ENCODE results near the gene SYNGR3. TPM values are rescaled to one million over a fixed set of nuclear protein-coding genes. Genes with fewer than 3 reads are reported as not detected.

SYNGR3 gene
- total RNA-seq, 1 donor from 2014 or later, result 23.2 TPM

DNA sequence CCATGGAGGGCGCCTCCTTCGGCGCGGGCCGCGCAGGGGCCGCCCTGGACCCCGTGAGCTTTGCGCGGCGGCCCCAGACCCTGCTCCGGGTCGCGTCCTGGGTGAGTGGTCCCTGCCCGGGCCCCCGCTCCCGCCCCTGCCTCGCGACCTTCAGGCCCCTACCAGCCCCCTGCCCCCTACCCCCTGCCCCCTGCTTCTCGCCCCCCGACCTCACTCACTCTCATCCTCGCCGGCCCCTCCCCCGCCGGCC lies 256 bp downstream of the SYNGR3 start:
- intact Hi-C loops (cut with micrococcal nuclease), result loop anchor here (5.0 to 10.0 kb wide), 2 partner anchors 232 to 545 kb away; partner anchors contain the start of genes CEMP1, E4F1 and PDPK1

- intact Hi-C loops (cut with micrococcal nuclease), result loop anchor here (1.0 to 10.0 kb wide), 3 partner anchors 47 to 544 kb away; partner anchors contain the start of genes CEMP1, E4F1, MSRB1 and PDPK1
These were observed 773 bp downstream of the SYNGR3 start for GRCh38 chr16:1990351-1991134.

DNA sequence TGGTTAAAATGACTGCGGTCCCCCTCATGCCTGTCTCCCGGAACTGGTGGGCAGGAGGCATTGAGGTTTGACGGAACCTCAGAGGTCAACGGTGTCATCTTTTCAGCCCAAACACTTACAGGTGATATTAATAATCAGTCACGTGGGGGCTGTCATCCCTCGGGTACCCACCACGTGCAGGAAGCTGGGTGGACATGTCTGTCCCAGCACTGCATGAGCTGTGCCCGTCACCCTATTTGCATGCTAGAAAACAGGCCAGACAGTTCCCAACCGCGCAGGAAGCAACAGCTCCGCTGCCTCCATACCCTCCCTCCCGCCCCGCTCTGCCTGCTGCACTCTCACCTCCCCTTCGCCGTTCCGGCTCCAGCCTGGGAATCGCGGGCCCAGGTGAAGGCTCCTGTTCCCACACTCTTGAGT lies 1.4 kb downstream of the SYNGR3 start:
- intact Hi-C loops (cut with micrococcal nuclease), result loop anchor here (1.0 to 10.0 kb wide), 3 partner anchors 48 to 544 kb away; partner anchors contain the start of genes CEMP1, E4F1, MSRB1 and PDPK1

DNA sequence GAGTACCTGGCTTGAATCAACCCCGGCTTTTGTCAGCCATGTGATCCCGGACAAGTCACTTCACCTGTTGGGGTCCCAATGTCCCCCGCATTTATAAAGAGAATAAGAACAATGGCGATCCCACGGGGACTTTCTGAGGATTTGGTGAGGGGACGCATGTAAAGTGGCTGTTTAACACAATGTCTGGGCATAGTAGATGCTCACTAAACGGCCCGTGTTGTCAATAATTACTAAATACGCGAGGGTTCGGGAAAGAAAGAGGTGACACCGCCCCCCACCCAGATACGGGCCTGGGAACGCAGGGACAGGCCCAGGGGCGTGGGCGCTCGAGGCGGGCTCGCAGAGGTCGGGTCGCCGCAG lies 1.8 kb downstream of the SYNGR3 start:
- intact Hi-C loops (cut with micrococcal nuclease), result loop anchor here (1.0 to 10.0 kb wide), 3 partner anchors 48 to 543 kb away; partner anchors contain the start of genes CEMP1, E4F1, MSRB1 and PDPK1

GRCh38 chr16:1991948-1992703 lies 2.4 kb downstream of the SYNGR3 start:
- intact Hi-C loops (cut with micrococcal nuclease), result loop anchor here (1.0 to 10.0 kb wide), 8 partner anchors 8 to 543 kb away; partner anchors contain the start of genes CEMP1, E4F1, GFER and MLST8

DNA sequence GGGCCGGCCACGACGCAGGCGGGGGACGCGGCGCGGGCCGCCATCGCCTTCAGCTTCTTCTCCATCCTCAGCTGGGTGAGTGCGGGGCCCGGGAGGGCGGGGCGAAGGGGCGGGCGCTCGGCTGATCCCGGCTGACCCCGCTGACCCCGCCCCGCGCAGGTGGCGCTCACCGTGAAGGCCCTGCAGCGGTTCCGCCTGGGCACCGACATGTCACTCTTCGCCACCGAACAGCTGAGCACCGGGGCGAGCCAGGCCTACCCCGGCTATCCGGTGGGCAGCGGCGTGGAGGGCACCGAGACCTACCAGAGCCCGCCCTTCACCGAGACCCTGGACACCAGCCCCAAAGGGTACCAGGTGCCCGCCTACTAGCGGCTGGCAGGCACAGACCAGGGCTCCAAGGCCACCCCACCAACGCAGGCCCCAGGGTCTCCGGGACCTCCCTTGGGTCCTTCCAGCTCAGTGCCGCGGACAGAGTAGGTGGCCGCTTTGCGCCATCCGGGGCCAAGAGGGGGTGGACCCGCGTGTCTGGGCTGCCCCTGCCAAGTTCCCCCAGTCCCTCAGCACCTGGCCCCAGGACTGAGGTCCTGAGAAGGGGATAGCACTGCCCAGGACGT lies 3.0 kb downstream of the SYNGR3 start:
- intact Hi-C loops (cut with micrococcal nuclease), result loop anchor here (1.0 to 10.0 kb wide), 7 partner anchors 9 to 542 kb away; partner anchors contain the start of genes CEMP1, E4F1, GFER and MLST8

DNA sequence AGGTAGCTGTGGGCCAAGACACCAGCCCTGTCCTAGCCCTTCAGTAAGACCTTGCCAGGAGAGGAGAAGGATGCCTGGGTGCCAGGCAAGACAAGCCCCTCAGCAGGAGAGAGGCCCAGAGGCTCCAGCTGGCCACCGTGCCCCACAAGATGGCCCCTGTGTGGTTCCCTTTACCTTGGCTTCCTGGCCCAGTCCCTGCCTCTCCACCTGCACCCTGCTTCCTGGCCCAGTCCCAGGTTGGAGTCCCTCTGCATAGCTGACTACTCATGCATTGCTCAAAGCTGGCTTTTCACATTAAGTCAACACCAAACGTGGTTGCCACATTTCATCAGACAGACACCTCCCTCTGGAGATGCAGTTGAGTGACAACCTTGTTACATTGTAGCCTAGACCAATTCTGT lies 4.0 kb downstream of the SYNGR3 start:
- intact Hi-C loops (cut with micrococcal nuclease), result loop anchor here (5.0 to 10.0 kb wide), 2 partner anchors 229 to 541 kb away; partner anchors contain the start of genes CEMP1, E4F1 and PDPK1

- intact Hi-C loops (cut with micrococcal nuclease), result loop anchor here (10.0 kb wide), 1 partner anchor 537 kb away; the partner anchor contains the start of genes CEMP1 and PDPK1
These were observed 8.0 kb downstream of the SYNGR3 start for GRCh38 chr16:1997494-1998359.

DNA sequence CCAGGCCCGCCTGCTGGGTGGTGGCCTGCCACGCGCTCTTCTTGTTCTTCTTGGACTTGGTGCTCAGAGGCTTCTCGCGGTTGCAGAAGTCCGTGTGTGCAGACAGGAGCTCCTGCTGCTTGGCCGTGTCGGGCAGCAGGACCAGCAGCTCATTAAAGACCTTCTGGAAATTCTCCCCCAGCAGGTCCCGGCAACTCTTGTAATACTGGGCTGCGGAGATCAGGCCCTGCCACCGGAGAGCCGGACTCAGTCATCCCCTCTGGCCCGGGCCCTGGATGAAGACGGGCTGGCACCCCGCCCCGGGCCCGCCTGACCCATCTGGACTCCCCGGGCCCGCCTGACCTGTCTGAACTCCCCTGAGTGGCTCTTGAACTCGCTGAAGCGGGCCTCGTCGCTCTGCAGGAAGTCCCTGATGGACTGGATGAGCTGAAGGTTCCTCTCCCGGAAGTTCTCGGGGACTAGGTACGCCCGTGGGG lies 8.6 kb downstream of the SYNGR3 start:
- intact Hi-C loops (cut with micrococcal nuclease), result loop anchor here (10.0 kb wide), 1 partner anchor 536 kb away; the partner anchor contains the start of genes CEMP1 and PDPK1

DNA sequence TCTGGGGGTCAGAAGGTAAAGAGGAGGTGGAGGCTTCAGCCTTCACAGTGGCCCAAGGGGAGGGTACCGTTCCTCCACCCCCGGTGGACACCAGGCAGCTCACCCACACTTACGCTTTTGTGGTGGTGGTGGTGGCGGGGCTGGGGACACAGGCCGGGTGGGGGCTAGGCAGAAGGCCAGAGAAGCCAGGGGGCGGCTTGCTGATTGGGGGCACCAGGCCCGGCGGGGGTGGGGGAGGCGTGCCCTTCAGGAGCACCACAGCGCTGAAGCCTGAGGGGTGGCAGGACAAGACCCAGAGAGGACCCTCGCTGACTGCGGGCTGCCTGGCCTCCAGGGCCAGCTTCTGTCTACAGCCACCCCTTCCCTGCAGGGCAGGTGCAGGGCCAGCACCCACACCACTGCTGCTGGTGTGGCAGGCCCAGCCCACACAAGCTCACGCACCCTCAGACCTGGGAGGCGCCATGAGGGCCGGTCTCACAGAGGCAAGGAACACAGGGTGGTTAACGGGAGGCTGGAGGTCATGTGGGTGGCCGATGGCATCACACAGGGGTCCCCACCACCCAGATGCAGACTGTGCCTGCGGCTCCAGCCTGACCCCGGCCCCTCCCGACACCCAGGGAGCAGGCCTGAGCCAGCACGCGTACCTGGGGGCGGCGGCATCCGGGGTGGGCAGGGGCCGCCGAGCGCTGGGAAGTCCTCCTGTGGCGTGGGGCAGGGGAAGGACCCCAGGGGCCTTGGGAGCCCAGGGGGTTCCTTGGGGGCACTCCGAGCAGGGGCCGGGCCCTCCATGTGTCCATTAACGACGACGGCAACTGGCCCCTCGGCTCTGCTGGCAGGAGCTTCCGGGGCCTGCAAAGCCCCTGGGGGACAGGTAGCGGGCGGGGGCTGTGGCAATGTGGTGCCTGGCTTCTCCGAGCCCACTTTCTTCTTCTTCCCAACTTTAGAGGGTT lies 9.4 kb downstream of the SYNGR3 start:
- intact Hi-C loops (cut with micrococcal nuclease), result loop anchor here (10.0 kb wide), 1 partner anchor 536 kb away; the partner anchor contains the start of genes CEMP1 and PDPK1

DNA sequence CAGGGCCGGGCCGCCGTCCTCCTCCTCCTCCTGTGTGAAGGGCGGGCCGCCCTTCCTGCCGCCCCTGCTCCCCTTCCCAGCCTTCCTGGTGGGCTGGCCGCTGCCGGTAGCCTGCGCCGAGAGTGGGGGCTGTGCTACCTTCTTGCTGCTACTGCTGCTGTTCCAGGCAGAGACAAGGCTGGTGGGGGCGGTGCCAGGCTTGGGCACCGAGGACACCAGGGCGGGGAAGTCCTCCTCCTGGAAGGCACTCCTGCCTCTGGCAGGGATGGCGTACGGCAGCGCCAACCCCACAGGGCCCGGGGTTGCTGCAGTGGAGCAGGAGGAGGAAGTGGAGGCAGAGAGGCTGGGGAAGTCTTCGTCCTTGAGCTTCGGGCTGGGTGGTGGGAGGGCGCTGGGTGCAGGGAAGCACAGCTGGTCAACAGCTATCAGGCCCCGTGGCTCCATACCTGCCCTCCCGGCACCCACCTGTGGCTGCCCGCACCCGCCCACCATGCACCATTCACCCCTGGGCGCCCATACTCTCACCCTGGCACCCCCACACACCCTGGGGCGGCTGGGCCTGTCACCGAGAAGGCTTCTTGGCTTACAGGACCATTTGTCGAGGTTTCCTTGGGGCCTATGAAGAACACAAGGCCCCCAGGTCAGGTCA lies 10.2 kb downstream of the SYNGR3 start:
- intact Hi-C loops (cut with micrococcal nuclease), result loop anchor here (10.0 kb wide), 1 partner anchor 535 kb away; the partner anchor contains the start of genes CEMP1 and PDPK1

DNA sequence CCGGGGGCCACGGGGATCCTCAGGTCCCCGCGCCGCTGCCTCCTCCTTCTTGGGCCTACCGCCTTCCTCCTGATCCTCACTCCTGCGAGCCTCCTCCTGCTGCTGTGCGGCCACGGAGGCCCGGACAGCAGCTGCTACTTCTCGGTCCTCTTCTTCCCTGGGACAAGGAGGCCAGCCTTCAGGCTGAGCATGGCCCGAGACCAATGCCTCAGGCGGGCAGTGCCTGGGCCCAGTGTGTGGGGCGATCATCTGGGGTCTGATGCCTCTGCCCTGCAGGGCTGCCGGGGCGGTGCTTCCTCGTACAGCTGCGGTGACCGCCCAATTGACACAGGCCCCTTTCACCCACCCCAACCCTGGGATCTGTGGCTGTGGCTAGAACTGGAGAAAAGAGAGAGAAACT lies 11.3 kb downstream of the SYNGR3 start:
- intact Hi-C loops (cut with micrococcal nuclease), result no loop called here

GRCh38 chr16:2001456-2002355 lies 11.9 kb downstream of the SYNGR3 start:
- intact Hi-C loops (cut with micrococcal nuclease), result no loop called here

- intact Hi-C loops (cut with micrococcal nuclease), result no loop called here
These were observed 12.8 kb downstream of the SYNGR3 start for GRCh38 chr16:2002406-2003230.

DNA sequence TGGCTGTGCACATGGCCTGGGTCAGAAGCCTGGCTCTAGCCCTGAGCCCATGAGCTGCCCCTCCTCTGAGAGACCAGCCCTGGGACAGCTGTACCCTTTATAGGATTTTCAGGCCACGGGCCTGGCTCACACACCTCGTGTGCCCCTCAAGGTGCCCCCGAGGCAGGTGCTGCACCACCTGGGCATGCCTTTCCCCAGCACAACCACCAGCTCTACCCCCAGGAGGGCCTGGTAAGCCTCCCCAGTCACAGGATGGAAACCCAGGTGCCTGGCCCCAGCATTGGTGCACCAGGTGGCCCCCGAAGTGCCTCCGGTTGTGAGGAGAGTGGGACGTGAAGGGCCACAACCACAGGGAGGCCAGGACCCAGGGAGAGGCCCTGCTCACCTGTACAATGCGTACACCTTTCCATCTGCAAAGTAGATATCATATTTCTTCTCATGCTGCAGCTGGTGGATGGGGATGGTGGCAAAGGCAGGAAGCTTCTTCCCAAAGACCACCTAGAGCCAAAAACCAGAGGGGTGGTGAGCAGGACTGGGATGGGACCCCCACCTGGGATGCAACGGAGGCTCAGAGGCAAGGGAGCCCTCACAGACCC lies 13.6 kb downstream of the SYNGR3 start:
- intact Hi-C loops (cut with micrococcal nuclease), result no loop called here
